SK-N-SH (cell line): ENCODE data around the gene CCDC78. TPM values are rescaled to one million over a fixed set of nuclear protein-coding genes. Genes with fewer than 3 reads are reported as not detected.

Experiments
- CTCF ChIA-PET: fragments of 300-600, 350-600 bp; formaldehyde crosslinking; extraction: SDS; loops from one replicate; lab custom pipeline; 2021; lab: Yijun Ruan, JAX
- POLR2A ChIA-PET: fragments of 350-600 bp; sonication (Branson Sonifier 250); formaldehyde crosslinking; extraction: SDS; loops from one replicate; lab custom pipeline; 2020; ENCODE audit warnings: antibody characterized with exemption, inconsistent platforms; lab: Yijun Ruan, JAX
- DNase-seq: peaks from one replicate; pipeline ENCODE4 v3.0.0; 2012
- H2AFZ ChIP-seq: fragments of 200-600 bp; sonication (generic); 2 replicates; pipeline ENCODE4 v1.8.1; 2016; ENCODE audit warnings: antibody characterized with exemption, mild to moderate bottlenecking, low read depth
- H3F3A ChIP-seq: fragments of 200-600 bp; sonication (generic); replicated peaks from 2 replicates; pipeline ENCODE3; 2016; ENCODE audit warnings: antibody characterized with exemption, mild to moderate bottlenecking; ENCODE audit not compliant: insufficient read depth
- H3K27ac ChIP-seq, 2 experiments: fragments of 200-500 bp in 1 of 2; fragments of 200-600 bp in 1 of 2; sonication (Bioruptor generic) in 1 of 2; sonication (generic), shearing (Covaris generic) in 1 of 2; 2 replicates each; pipeline versions ENCODE4 v1.5.1 to v1.6.1; 2014 to 2016; ENCODE audit warnings: low read depth in 2 of 2, inconsistent platforms in 1 of 2, low read length in 1 of 2, mild to moderate bottlenecking in 1 of 2, mixed read lengths in 1 of 2
- H3K27me3 ChIP-seq: fragments of 200-600 bp; sonication (generic), shearing (Covaris generic); 2 replicates; pipeline ENCODE4 v1.6.1; 2016; ENCODE audit warnings: mixed run types; ENCODE audit not compliant: insufficient read depth
- H3K36me3 ChIP-seq, 2 experiments: fragments of 200-500 bp in 1 of 2; fragments of 200-600 bp in 1 of 2; sonication (Bioruptor generic) in 1 of 2; sonication (generic) in 1 of 2; replicated peaks in 1 of 2; 2 replicates each; pipeline versions ENCODE3 to v1.5.1; 2014 to 2016; ENCODE audit warnings: low read length in 1 of 2, mild to moderate bottlenecking in 1 of 2; ENCODE audit not compliant: insufficient read depth in 2 of 2, control insufficient read depth in 1 of 2
- H3K4me1 ChIP-seq, 2 experiments: fragments of 200-500 bp in 1 of 2; fragments of 200-600 bp in 1 of 2; sonication (Bioruptor generic) in 1 of 2; sonication (generic), shearing (Covaris generic) in 1 of 2; 2 replicates each; pipeline versions ENCODE4 v1.5.1 to v1.6.1; 2014 to 2016; ENCODE audit warnings: low read depth in 1 of 2, low read length in 1 of 2, mixed run types in 1 of 2; ENCODE audit not compliant: insufficient read depth in 2 of 2, control insufficient read depth in 1 of 2
- H3K4me2 ChIP-seq: fragments of 200-600 bp; sonication (generic), shearing (Covaris generic); 2 replicates; pipeline ENCODE4 v1.6.1; 2017; ENCODE audit warnings: mixed run types
- H3K4me3 ChIP-seq, 2 experiments: fragments of 200-500 bp in 1 of 2; fragments of 200-600 bp in 1 of 2; sonication (Bioruptor generic) in 1 of 2; sonication (generic), shearing (Covaris generic) in 1 of 2; 2 replicates each; pipeline versions ENCODE4 v1.5.1 to v1.8.1; 2014 to 2016; ENCODE audit warnings: low read depth in 2 of 2, inconsistent platforms in 1 of 2, low read length in 1 of 2, mild to moderate bottlenecking in 1 of 2, mixed read lengths in 1 of 2, moderate library complexity in 1 of 2
- H3K79me2 ChIP-seq: fragments of 200-600 bp; sonication (generic); 2 replicates; pipeline ENCODE4 v1.8.1; 2017; ENCODE audit warnings: mild to moderate bottlenecking; ENCODE audit not compliant: insufficient read depth
- H3K9ac ChIP-seq: fragments of 200-600 bp; sonication (generic); 2 replicates; pipeline ENCODE4 v1.6.1; 2017; ENCODE audit warnings: mixed run types
- H3K9me2 ChIP-seq: fragments of 200-600 bp; sonication (generic); 2 replicates; pipeline ENCODE4 v1.6.1; 2017; ENCODE audit warnings: mixed run types
- H3K9me3 ChIP-seq: fragments of 200-600 bp; sonication (generic); 2 replicates; pipeline ENCODE4 v1.6.1; 2017; ENCODE audit warnings: mixed run types, mild to moderate bottlenecking, moderate library complexity
- H4K20me1 ChIP-seq: fragments of 200-600 bp; sonication (generic); 2 replicates; pipeline ENCODE4 v1.6.1; 2017; ENCODE audit warnings: mild to moderate bottlenecking, mixed run types; ENCODE audit not compliant: insufficient read depth
- CTCF ChIP-seq: fragments of 200-600 bp; sonication (generic); IDR thresholded peaks from 2 replicates; pipeline ENCODE4 v1.6.1; 2017; ENCODE audit warnings: antibody characterized with exemption, mild to moderate bottlenecking, moderate library complexity
- EP300 ChIP-seq, 2 experiments: IDR thresholded peaks; 2 replicates each; pipeline versions ENCODE4 v1.4.0 to v1.6.1; 2012; ENCODE audit warnings: borderline replicate concordance in 1 of 2, low read depth in 1 of 2, low read length in 1 of 2
- FOSL2 ChIP-seq: IDR thresholded peaks from 2 replicates; pipeline ENCODE4 v1.4.0; 2012; ENCODE audit warnings: low read depth, mild to moderate bottlenecking, moderate library complexity, borderline replicate concordance
- GATA2 ChIP-seq: sonication (generic); formaldehyde crosslinking; IDR thresholded peaks from 2 replicates; pipeline ENCODE4 v1.5.0; 2020; ENCODE audit warnings: mild to moderate bottlenecking, missing genetic modification reagents
- IRF3 ChIP-seq: fragments of 150-350 bp; IDR thresholded peaks from 2 replicates; pipeline ENCODE4 v1.6.1; 2016; ENCODE audit warnings: mild to moderate bottlenecking, low read depth, low read length
- MXI1 ChIP-seq: IDR thresholded peaks from 2 replicates; pipeline ENCODE4 v1.6.1; 2012; ENCODE audit warnings: mild to moderate bottlenecking, low read depth, low read length, improper control_type of control experiment
- POLR2AphosphoS5 ChIP-seq: IDR thresholded peaks from 2 replicates; pipeline ENCODE4 v1.6.1; 2012; ENCODE audit warnings: low read depth, low read length
- REST ChIP-seq: IDR thresholded peaks from 2 replicates; pipeline ENCODE4 v1.6.1; 2012; ENCODE audit warnings: mild to moderate bottlenecking, low read depth, low read length, moderate library complexity
- SIN3A ChIP-seq: IDR thresholded peaks from 2 replicates; pipeline ENCODE4 v1.6.1; 2012; ENCODE audit warnings: low read depth, mild to moderate bottlenecking, low read length, moderate library complexity, borderline replicate concordance
- SMC3 ChIP-seq: IDR thresholded peaks from 2 replicates; pipeline ENCODE4 v1.6.1; 2012; ENCODE audit warnings: low read depth, low read length, improper control_type of control experiment
- TEAD4 ChIP-seq: IDR thresholded peaks from 2 replicates; pipeline ENCODE4 v1.4.0; 2012; ENCODE audit warnings: mild to moderate bottlenecking, borderline replicate concordance; ENCODE audit not compliant: insufficient read depth
- USF2 ChIP-seq: fragments of 150-350 bp; IDR thresholded peaks from 2 replicates; pipeline ENCODE4 v1.6.1; 2017; ENCODE audit warnings: antibody characterized with exemption, low read length, low read depth, borderline replicate concordance
- WGBS: methylation state at CpG from one replicate; pipeline ENCODE4 v1.1.6; 2017; ENCODE audit warnings: low lambda C conversion rate; 5-methylcytosine and 5-hydroxymethylcytosine counted together
- polyA plus RNA-seq, 3 experiments: library from polyadenylated mRNA; depleted of rRNA; stranded (reverse); fragments of >200 nt; gene quantifications; 2 replicates each; pipeline ENCODE4 v1.2.3, GENCODE V29; 2012

CCDC78 gene
- polyA plus RNA-seq, 1 of the 3 experiments (the other 2 are of a cell fraction), result 15.4 TPM

GRCh38 chr16:735982-736453 lies 9.8 kb upstream of the CCDC78 start:
- H3K9ac ChIP-seq, result no peak overlapping the region

GRCh38 chr16:734981-735881 lies 9.0 kb upstream of the CCDC78 start:
- 98% methylated on average over 15 of the region's 25 CpGs for WGBS
- ChIA-PET CTCF (interaction anchor here (20.3 kb wide), 1 partner anchor 22 kb away, joined by 358 read pairs; the partner anchor contains the start of genes ANTKMT, FBXL16 and METRN), POLR2A (no interaction called here)

More at GRCh38 chr16:735982-736453, 9.8 kb upstream of the CCDC78 start:
- no peak for DNase-seq
- Histone ChIP-seq H3K79me2 (peaks cover 14% of the 10 kb centered on the region), H3K9me3 (no peaks in the 10 kb centered on the region), H3K36me3 (peaks cover 0 to 40% of the 10 kb centered on the region in 2 experiments), H3K4me3 (no peak overlapping the region), H4K20me1 (no peaks in the 10 kb centered on the region), H3K27ac (no peak overlapping the region), H3F3A (peaks cover 4% of the 10 kb centered on the region), H2AFZ (no peak overlapping the region), H3K4me2 (no peak overlapping the region), H3K4me1 (peaks cover 0 to 8% of the 10 kb centered on the region in 2 experiments; a peak in 1 of 4 replicates), H3K9me2 (no peaks in the 10 kb centered on the region), H3K27me3 (no peaks in the 10 kb centered on the region)
- POLR2A ChIA-PET, result no interaction called here
- CTCF ChIA-PET, result interaction anchor here (2.2 to 20.3 kb wide), 2 partner anchors 9 to 23 kb away, joined by 6 to 358 read pairs; partner anchors contain the start of genes ANTKMT, FBXL16 and METRN
- WGBS, result 92% methylated on average over 11 of the region's 13 CpGs
- no peak for TF ChIP-seq REST
- TF ChIP-seq POLR2AphosphoS5, result no peak

More at GRCh38 chr16:734981-735881, 9.0 kb upstream of the CCDC78 start:
- no peaks in the 10 kb centered on the region for H3K27me3 ChIP-seq
- H2AFZ ChIP-seq, result no peak overlapping the region
- no peaks in the 10 kb centered on the region for H3K9me3 ChIP-seq
- H3K4me1 ChIP-seq, result peaks cover 0 to 8% of the 10 kb centered on the region in 2 experiments; a peak in 1 of 4 replicates
- no peak overlapping the region for H3K27ac ChIP-seq
- peaks cover 4% of the 10 kb centered on the region for H3F3A ChIP-seq
- no peak overlapping the region for H3K4me2 ChIP-seq
- H4K20me1 ChIP-seq, result no peaks in the 10 kb centered on the region
- peaks cover 0 to 40% of the 10 kb centered on the region in 2 experiments for H3K36me3 ChIP-seq
- peaks cover 9% of the 10 kb centered on the region for H3K79me2 ChIP-seq
- TF ChIP-seq SIN3A (no peak), TEAD4 (no peak), USF2 (no peak), MXI1 (no peak), EP300 (IDR thresholded peaks at IDR 0.05; ENCODE audit: borderline replicate concordance in 1 of 2, low read depth in 1 of 2, low read length in 1 of 2) (no peak), IRF3 (no peak), FOSL2 (no peak), GATA2 (CRISPR knock-in tag) (no peak), CTCF (no peak), SMC3 (no peak)
- no peaks in the 10 kb centered on the region for H3K9me2 ChIP-seq
- no peak overlapping the region for H3K9ac ChIP-seq
- no peak for DNase-seq
- no peak overlapping the region for H3K4me3 ChIP-seq
